GM12878 (cell line): ENCODE measurements around the gene KHDC1. TPM values are rescaled to one million over a fixed set of nuclear protein-coding genes. Genes with fewer than 3 reads are reported as not detected.
"Not testable (repeated sequence)": the region's sequence is repeated elsewhere in the genome, so short reads cannot be mapped to it uniquely, and the experiment has no call there.

Experiments used
- ATAC-seq: fragments of 200-7000 bp; cut with Tn5 transposase; 3 replicates; pipeline ENCODE4 v1.9.1; 2020; ENCODE audit warnings: mild to moderate bottlenecking, moderate library complexity
- BruUV-seq: library from RNA; stranded (reverse); fragments of 400-500 nt; replicated peaks from 2 replicates; lab custom pipeline; 2021; lab: Mats Ljungman, UMichigan
- CTCF ChIA-PET: fragments of 300-600 bp; sonication (Branson Sonifier 250); formaldehyde crosslinking; extraction: SDS; loops from one replicate; lab custom pipeline; 2021; ENCODE audit warnings: inconsistent platforms; lab: Yijun Ruan, JAX
- POLR2A ChIA-PET: fragments of 350-600 bp; formaldehyde crosslinking; extraction: SDS; loops from one replicate; lab custom pipeline; 2021; ENCODE audit warnings: inconsistent platforms; lab: Charles Lee
- RAD21 ChIA-PET: fragments of 300-600 bp; sonication (Branson Sonifier 250); formaldehyde crosslinking; loops from one replicate; lab custom pipeline; 2023; ENCODE audit warnings: antibody characterized with exemption; ENCODE audit not compliant: unreplicated experiment; lab: Charles Lee
- SMC1A ChIA-PET: fragments of 300-600 bp; sonication (Branson Sonifier 250); formaldehyde crosslinking; loops from one replicate; lab custom pipeline; 2023; ENCODE audit not compliant: unreplicated experiment, uncharacterized antibody; lab: Charles Lee
- DNase-seq: peaks from one replicate; pipeline ENCODE4 v3.0.0-alpha.2; 2011; ENCODE audit warnings: low read depth, low spot score
- FAIRE-seq: peaks from 3 replicates; lab custom pipeline; 2011; peaks lifted over from hg19 to GRCh38; lab: Jason Lieb, UNC
- H2AFZ ChIP-seq: 2 replicates; pipeline ENCODE4 v1.6.0; 2011; ENCODE audit warnings: low read depth, low read length, control low read depth; ENCODE audit not compliant: control insufficient read depth
- H3K27ac ChIP-seq: 2 replicates; pipeline ENCODE4 v1.5.1; 2011; ENCODE audit warnings: control low read depth; ENCODE audit not compliant: control insufficient read depth, insufficient read depth
- H3K27me3 ChIP-seq, 2 experiments: replicated peaks in 1 of 2; 2 replicates each; pipeline versions ENCODE4 v1.6.0 to v1.6.1; 2011; ENCODE audit warnings: low read length in 1 of 2; ENCODE audit not compliant: control insufficient read depth in 2 of 2, insufficient read depth in 2 of 2
- H3K36me3 ChIP-seq, 2 experiments: 2 replicates each; pipeline ENCODE4 v1.5.1; 2011; ENCODE audit warnings: low read length in 1 of 2; ENCODE audit not compliant: control insufficient read depth in 2 of 2, insufficient read depth in 2 of 2
- H3K4me1 ChIP-seq: 2 replicates; pipeline ENCODE4 v1.6.1; 2011; ENCODE audit warnings: mild to moderate bottlenecking, low read length, moderate library complexity, mixed read lengths; ENCODE audit not compliant: control insufficient read depth, insufficient read depth
- H3K4me2 ChIP-seq: 2 replicates; pipeline ENCODE4 v1.6.0; 2011; ENCODE audit warnings: control low read depth; ENCODE audit not compliant: control insufficient read depth, insufficient read depth
- H3K4me3 ChIP-seq: fragments of 200-600 bp; sonication (generic); 2 replicates; pipeline ENCODE4 v1.5.1; 2016
- H3K79me2 ChIP-seq: 2 replicates; pipeline ENCODE4 v1.6.0; 2011; ENCODE audit warnings: low read length; ENCODE audit not compliant: control insufficient read depth, insufficient read depth
- H3K9ac ChIP-seq: 2 replicates; pipeline ENCODE4 v1.8.0; 2011; ENCODE audit warnings: low read length, control low read depth, mixed read lengths; ENCODE audit not compliant: control insufficient read depth, insufficient read depth
- H3K9me3 ChIP-seq: replicated peaks from 3 replicates; pipeline ENCODE4 v1.5.1; 2011; ENCODE audit warnings: mild to moderate bottlenecking, low read length; ENCODE audit not compliant: control insufficient read depth, insufficient read depth
- H4K20me1 ChIP-seq: 2 replicates; pipeline ENCODE4 v1.6.0; 2011; ENCODE audit not compliant: control insufficient read depth, insufficient read depth
- MEF2B ChIP-seq: fragments of 450-650 bp; IDR thresholded peaks from 2 replicates; pipeline ENCODE4 v1.6.1; 2018; ENCODE audit warnings: mild to moderate bottlenecking, moderate library complexity; ENCODE audit not compliant: partially characterized antibody, poor library complexity, severe bottlenecking
- POLR2AphosphoS5 ChIP-seq: IDR thresholded peaks from 2 replicates; pipeline ENCODE4 v1.6.1; 2011; ENCODE audit warnings: mild to moderate bottlenecking, low read length, inconsistent platforms
- RAD21 ChIP-seq: IDR thresholded peaks from 2 replicates; pipeline ENCODE4 v1.6.1; 2011; ENCODE audit warnings: mild to moderate bottlenecking, low read depth, low read length, moderate library complexity; ENCODE audit not compliant: insufficient read depth
- REST ChIP-seq: IDR thresholded peaks from 2 replicates; pipeline ENCODE4 v1.6.1; 2012; ENCODE audit warnings: mild to moderate bottlenecking, low read depth, low read length
- SPI1 ChIP-seq: IDR thresholded peaks from 2 replicates; pipeline ENCODE4 v1.6.1; 2011; ENCODE audit warnings: low read depth, mild to moderate bottlenecking, low read length, moderate library complexity, borderline replicate concordance; ENCODE audit not compliant: insufficient read depth
- SREBF2 ChIP-seq: IDR thresholded peaks from 2 replicates; pipeline ENCODE4 v1.6.1; 2012; ENCODE audit warnings: mild to moderate bottlenecking, low read length
- SRF ChIP-seq, 2 experiments: IDR thresholded peaks; 2 replicates each; pipeline ENCODE4 v1.6.1; 2011; ENCODE audit warnings: low read depth in 2 of 2, low read length in 2 of 2, mild to moderate bottlenecking in 1 of 2, moderate library complexity in 1 of 2
- WGBS: methylation state at CpG from one replicate; pipeline ENCODE4 v1.1.6; 2016; ENCODE audit warnings: low lambda C conversion rate; ENCODE audit not compliant: insufficient replicate concordance, insufficient coverage; ENCODE audit errors: missing lambda C conversion rate; 5-methylcytosine and 5-hydroxymethylcytosine counted together
- in situ Hi-C: fragments of 300-500 bp; cut with MboI; formaldehyde crosslinking; loops from 9 replicates; pipeline ENCODE4 v1.14.3; 2018; ENCODE audit warnings: mixed read lengths
- intact Hi-C: fragments of 100-400 bp; cut with micrococcal nuclease; formaldehyde crosslinking; loops from one replicate; pipeline ENCODE4 v1.14.2; 2022; ENCODE audit not compliant: unreplicated experiment
- polyA plus RNA-seq, 11 experiments: library from polyadenylated mRNA; depleted of rRNA in 4 of 11; unstranded in 6 of 11; stranded (reverse) in 5 of 11; fragments of >200 nt; fragmentation: Nextera tagmentation in 4 of 11; fragmentation: Illumina TruSeq in 1 of 11; extraction: Ambion mirVana in 4 of 11; extraction: Trizol in 1 of 11; gene quantifications; 1 replicate in 1 of 11; 2 replicates in 10 of 11; pipeline versions ENCODE4 v1.2.1 to v1.2.3, GENCODE V29; 2011 to 2016; ENCODE audit warnings: inconsistent platforms in 2 of 11, missing spikeins in 2 of 11, low read depth in 1 of 11
- total RNA-seq, 4 experiments: library from RNA; depleted of rRNA in 3 of 4; stranded (reverse); fragments of >200 nt in 3 of 4; fragmentation: Illumina TruSeq in 1 of 4; extraction: Trizol in 1 of 4; gene quantifications; 2 replicates each; pipeline versions ENCODE4 v1.2.1 to v1.2.3, GENCODE V29; 2013 to 2021

Gene KHDC1
- total and polyA plus RNA-seq, 10 of the 15 experiments (the other 5 are each of a cell fraction or from before 2014, with no cell fraction given), result 3.3 to 8.7 (median 6.3) TPM

- TF ChIP-seq RAD21, result no peak
- no peak for TF ChIP-seq SRF (IDR thresholded peaks at IDR 0.05; ENCODE audit: low read depth in 2 of 2, low read length in 2 of 2)
- TF ChIP-seq SREBF2, result no peak
- TF ChIP-seq POLR2AphosphoS5, result peak; percentile 62; the same call in 1 of the 2 replicates
- no peak for TF ChIP-seq REST
- TF ChIP-seq MEF2B, result peak; percentile 18
Observed at GRCh38 chr6:73262671-73263569, at the start of gene KHDC1 (continued).

GRCh38 chr6:73310503-73310845 lies 47.5 kb upstream of the KHDC1 start:
- BruUV-seq, H4K20me1 ChIP-seq, DNase-seq, POLR2A ChIA-PET, H3K4me1 ChIP-seq, SMC1A ChIA-PET, H3K9me3 ChIP-seq, in situ Hi-C loops, H3K79me2 ChIP-seq, FAIRE-seq, H3K27me3 ChIP-seq, intact Hi-C loops, H3K36me3 ChIP-seq, ATAC-seq, H3K27ac ChIP-seq, RAD21 ChIA-PET: not testable (repeated sequence)
- TF ChIP-seq SPI1, result peak; percentile 63
- CTCF ChIA-PET, result interaction anchor here (2.1 kb wide), 1 partner anchor 16 kb away, joined by 7 read pairs; no protein-coding TSS in a partner anchor
- peak overlapping the region; percentile 90 for H3K4me2 ChIP-seq
- H3K4me3 ChIP-seq, result peak overlapping the region; percentile 71
- WGBS, result 0% methylated on average over 4 of the region's 4 CpGs
- peak overlapping the region; percentile 97 for H2AFZ ChIP-seq
- peak overlapping the region; percentile 55 for H3K9ac ChIP-seq
